Mucosa of descending colon (tissue), 3 donors: ENCODE measurements around the gene TOB1. TPM values are rescaled to one million over a fixed set of nuclear protein-coding genes. Genes with fewer than 3 reads are reported as not detected.

Source experiments
- ATAC-seq: fragments of 200-7000 bp; cut with Tn5 transposase; one replicate; pipeline ENCODE4 v1.9.1; 2020; ENCODE audit warnings: mild to moderate bottlenecking, moderate library complexity
- DNase-seq, 3 donors: peaks; one replicate each; pipeline ENCODE4 v3.0.0-alpha.2; 2020
- H3K36me3 ChIP-seq: fragments of 200-600 bp; one replicate; pipeline ENCODE4 v1.8.0; 2021; ENCODE audit warnings: low read depth, mild to moderate bottlenecking
- H3K4me1 ChIP-seq: fragments of 200-600 bp; one replicate; pipeline ENCODE4 v1.8.0; 2021; ENCODE audit warnings: low read depth, mild to moderate bottlenecking
- H3K4me3 ChIP-seq: fragments of 200-600 bp; one replicate; pipeline ENCODE4 v1.8.0; 2021; ENCODE audit warnings: mild to moderate bottlenecking
- H3K9me3 ChIP-seq: fragments of 200-600 bp; one replicate; pipeline ENCODE4 v1.8.0; 2021; ENCODE audit warnings: mild to moderate bottlenecking
- intact Hi-C, 2 donors: fragments of 100-400 bp; cut with DNase I in 1 of 2; cut with micrococcal nuclease in 1 of 2; formaldehyde crosslinking; loops; one replicate each; pipeline versions ENCODE4 v1.11.0 to v1.11.1; 2022; cut with DNase I, micrococcal nuclease
- total RNA-seq, 3 donors: library from RNA; stranded (reverse); fragmentation: NEBNext Ultra II Directional in 2 of 3; extraction: Animal tissue kit (Norgen Biotek cat#: 25700) in 2 of 3; gene quantifications; one replicate each; pipeline versions ENCODE4 v1.2.1 to v1.2.4, GENCODE V29; 2021 to 2023
- TF ChIP-seq, protein P1 (sequence below): fragments of 200-600 bp; IDR thresholded peaks from one replicate; pipeline ENCODE4 v1.8.0; 2022; ENCODE audit warnings: antibody characterized with exemption, mild to moderate bottlenecking
- donor health status: DM: no; HTN: no; CAD: no; lungs with moderate emphysema.
- donor health status: DM: no; HTN: no; CAD: no.
- donor health status: DM: no; HTN: yes; CAD: no.

The TOB1 gene
- total RNA-seq, 3 donors from 2014 or later = 120 to 156 (median 128) TPM

DNA sequence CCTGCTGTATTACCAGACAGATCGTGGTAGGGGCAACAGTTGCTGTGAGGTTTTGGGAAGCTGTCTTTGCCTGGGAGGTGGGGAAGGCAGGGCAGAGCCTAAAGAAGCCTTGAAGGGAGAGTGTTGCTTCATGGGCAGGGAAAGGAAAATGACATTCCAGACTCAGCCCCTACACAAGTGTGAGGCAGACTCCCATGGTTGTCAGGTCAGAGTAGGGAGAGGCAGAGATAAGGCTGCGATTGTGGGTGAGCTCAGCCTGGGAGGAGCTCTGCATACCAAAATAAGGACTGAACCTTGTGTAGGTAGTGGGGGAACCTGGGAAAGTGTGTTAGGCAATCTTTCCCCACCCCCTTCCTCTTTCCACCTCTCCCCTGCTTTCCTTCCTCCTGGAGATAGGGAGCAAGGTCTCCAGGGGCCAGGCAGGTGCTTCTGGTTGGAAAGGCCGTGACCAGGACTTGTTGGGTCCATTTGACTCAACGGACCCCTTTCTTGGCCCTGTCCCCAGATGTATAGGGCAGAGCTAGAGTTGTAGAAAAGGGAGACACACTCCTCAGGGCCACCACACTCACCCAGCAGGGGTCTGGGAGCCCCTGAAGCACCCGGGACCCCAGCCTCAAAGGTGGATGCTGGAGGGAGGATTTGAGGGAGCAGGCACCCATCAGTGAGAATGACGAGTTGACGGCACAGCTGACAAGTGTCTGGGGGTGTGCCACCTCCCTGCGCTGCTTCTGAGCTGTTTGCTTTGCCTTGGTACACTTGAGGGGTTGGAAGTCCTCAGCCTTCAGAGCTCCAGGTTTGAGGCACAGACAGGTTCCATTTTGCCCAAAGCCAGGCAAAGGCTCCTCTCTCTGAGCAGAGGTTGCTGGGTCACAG lies 18.5 kb upstream of the TOB1 start:
- DNase-seq (peak in 2 of 3 donors; percentile 60 to 61), ATAC-seq (peak; percentile 96)
- Histone ChIP-seq H3K36me3 (no peaks in the 10 kb centered on the region), H3K9me3 (no peaks in the 10 kb centered on the region), H3K4me1 (peaks cover 24% of the 10 kb centered on the region), H3K4me3 (no peak overlapping the region)
- intact Hi-C loops = no loop called here
- TF ChIP-seq, protein P1, sequence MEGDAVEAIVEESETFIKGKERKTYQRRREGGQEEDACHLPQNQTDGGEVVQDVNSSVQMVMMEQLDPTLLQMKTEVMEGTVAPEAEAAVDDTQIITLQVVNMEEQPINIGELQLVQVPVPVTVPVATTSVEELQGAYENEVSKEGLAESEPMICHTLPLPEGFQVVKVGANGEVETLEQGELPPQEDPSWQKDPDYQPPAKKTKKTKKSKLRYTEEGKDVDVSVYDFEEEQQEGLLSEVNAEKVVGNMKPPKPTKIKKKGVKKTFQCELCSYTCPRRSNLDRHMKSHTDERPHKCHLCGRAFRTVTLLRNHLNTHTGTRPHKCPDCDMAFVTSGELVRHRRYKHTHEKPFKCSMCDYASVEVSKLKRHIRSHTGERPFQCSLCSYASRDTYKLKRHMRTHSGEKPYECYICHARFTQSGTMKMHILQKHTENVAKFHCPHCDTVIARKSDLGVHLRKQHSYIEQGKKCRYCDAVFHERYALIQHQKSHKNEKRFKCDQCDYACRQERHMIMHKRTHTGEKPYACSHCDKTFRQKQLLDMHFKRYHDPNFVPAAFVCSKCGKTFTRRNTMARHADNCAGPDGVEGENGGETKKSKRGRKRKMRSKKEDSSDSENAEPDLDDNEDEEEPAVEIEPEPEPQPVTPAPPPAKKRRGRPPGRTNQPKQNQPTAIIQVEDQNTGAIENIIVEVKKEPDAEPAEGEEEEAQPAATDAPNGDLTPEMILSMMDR = no peak

- H3K4me3 ChIP-seq = no peak overlapping the region
- peak; percentile 87 for ATAC-seq
- no peaks in the 10 kb centered on the region for H3K36me3 ChIP-seq
- TF ChIP-seq, protein P1 = no peak
- peak in 1 of 3 donors; percentile 62 for DNase-seq
- no peaks in the 10 kb centered on the region for H3K9me3 ChIP-seq
- peaks cover 20% of the 10 kb centered on the region for H3K4me1 ChIP-seq
- intact Hi-C loops = no loop called here
Measured at GRCh38 chr17:50883850-50884438, 17.8 kb upstream of the TOB1 start.

- H3K9me3 ChIP-seq = no peaks in the 10 kb centered on the region
Measured at GRCh38 chr17:50882851-50883250, 16.7 kb upstream of the TOB1 start.

GRCh38 chr17:50881182-50881581 lies 15.0 kb upstream of the TOB1 start:
- no peaks in the 10 kb centered on the region for H3K9me3 ChIP-seq
- DNase-seq = no peak
- no peak overlapping the region for H3K4me3 ChIP-seq
- H3K4me1 ChIP-seq = peaks cover 12% of the 10 kb centered on the region
- TF ChIP-seq, protein P1 = no peak
- no peak for ATAC-seq
- intact Hi-C loops = no loop called here
- H3K36me3 ChIP-seq = no peaks in the 10 kb centered on the region

More at GRCh38 chr17:50882851-50883250, 16.7 kb upstream of the TOB1 start:
- ATAC-seq = no peak
- intact Hi-C loops = no loop called here
- Histone ChIP-seq H3K4me1 (peaks cover 19% of the 10 kb centered on the region), H3K4me3 (no peak overlapping the region), H3K36me3 (no peaks in the 10 kb centered on the region)
- TF ChIP-seq, protein P1 = no peak
- no peak for DNase-seq

GRCh38 chr17:50879086-50879485 lies 12.9 kb upstream of the TOB1 start:
- DNase-seq (no peak), ATAC-seq (no peak)
- H3K36me3 ChIP-seq = no peaks in the 10 kb centered on the region
- H3K9me3 ChIP-seq = no peaks in the 10 kb centered on the region
- TF ChIP-seq, protein P1 = no peak
- peaks cover 3% of the 10 kb centered on the region for H3K4me1 ChIP-seq
- intact Hi-C loops = no loop called here
- H3K4me3 ChIP-seq = no peak overlapping the region
